ENCODE measurements around the gene SLC6A13. TPM values are rescaled to one million over a fixed set of nuclear protein-coding genes. Genes with fewer than 3 reads are reported as not detected.

The SLC6A13 gene
- total RNA-seq, 1 experiment from 2014 or later = not detected

GRCh38 chr12:172732-173161 is 89.9 kb downstream of the SLC6A13 start:
- in situ Hi-C loops (cut with HindIII; ENCODE audit: low sequenced_read_pairs) = no loop called here
- no peak for DNase-seq (ENCODE audit: low spot score)

DNA sequence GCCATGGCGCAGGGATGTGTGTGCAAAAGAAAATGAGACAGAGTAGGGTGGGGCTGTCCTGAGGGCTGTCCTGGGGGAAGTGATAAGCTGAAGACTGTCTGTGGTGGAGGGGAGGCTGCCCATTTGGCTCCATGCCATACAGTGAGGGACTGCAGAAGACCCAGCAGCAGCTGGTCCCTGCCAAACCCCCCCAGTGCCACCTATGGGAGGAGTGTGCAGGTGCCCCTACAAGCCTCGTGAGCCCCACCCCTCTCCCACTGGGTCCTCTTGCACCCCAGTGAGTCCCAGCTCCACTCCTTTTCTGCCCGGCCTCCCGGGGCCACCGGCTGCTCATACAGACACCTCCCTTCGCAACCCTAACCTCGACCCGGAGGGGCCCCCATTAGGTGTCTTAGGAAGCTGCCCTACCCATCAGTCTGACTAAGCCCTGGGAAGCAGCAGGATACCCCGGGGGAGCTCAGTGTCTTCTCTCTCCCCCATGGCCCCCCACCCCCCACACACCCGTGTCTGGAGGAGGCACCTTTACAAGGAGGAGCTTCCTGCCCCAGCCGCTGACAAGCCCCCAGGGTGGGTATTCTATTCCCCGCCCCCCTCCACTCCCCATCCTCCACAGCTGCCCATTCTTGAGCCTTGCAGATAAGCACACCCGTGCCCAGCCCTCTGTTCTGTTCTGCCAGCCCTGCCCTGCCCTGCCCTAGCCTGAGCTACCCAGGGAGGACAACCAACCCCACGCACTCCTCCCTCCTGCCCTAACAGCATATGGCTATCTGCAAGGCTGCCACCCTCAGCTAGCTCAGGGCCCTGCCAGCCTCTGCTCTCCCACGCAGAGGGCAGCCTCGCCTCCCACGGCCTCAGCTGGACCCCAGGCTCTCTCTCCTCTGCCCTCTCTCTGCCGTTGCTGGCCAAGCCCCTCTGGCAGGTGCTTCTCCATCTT is 90.6 kb downstream of the SLC6A13 start:
- DNase-seq (ENCODE audit: low spot score) = no peak
- in situ Hi-C loops (cut with HindIII; ENCODE audit: low sequenced_read_pairs) = no loop called here

DNA sequence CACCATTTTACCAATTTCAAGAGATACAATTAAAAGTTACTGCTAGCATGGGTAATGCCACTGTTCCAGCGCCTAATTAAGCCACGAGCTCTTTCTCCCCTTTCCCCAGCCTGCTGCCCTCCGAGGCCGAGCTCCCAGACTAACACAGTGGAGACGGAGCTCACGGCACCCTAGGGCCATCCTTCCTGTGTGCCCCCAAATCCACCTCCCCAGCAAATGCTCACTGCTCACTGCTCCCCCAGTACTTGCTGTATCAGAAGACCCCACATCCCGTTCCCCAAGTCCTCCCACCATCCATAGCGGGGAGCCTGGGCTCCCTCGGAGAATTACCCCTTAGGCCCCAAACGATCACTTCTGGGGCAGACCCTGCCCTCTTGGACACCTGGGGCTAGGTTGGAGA is 91.4 kb downstream of the SLC6A13 start:
- in situ Hi-C loops (cut with HindIII; ENCODE audit: low sequenced_read_pairs) = no loop called here
- DNase-seq (ENCODE audit: low spot score) = no peak

Other genes with a start within 250 kb of the SLC6A13 start
- gene IQSEC3, start 196.1 kb downstream of the SLC6A13 start, total RNA-seq (2014; rRNA removed; shearing (Covaris generic)) = not detected in 2 replicates
- not detected in 2 replicates for gene SLC6A12, start 48.7 kb downstream of the SLC6A13 start, total RNA-seq (2014; rRNA removed; shearing (Covaris generic))
- gene KDM5A, start 126.5 kb upstream of the SLC6A13 start, total RNA-seq (2014; rRNA removed; shearing (Covaris generic)) = 18.6 and 23.0 TPM in 2 replicates
- gene CCDC77, start 138.8 kb upstream of the SLC6A13 start, total RNA-seq (2014; rRNA removed; shearing (Covaris generic)) = 16.9 and 24.5 TPM in 2 replicates
- 2.3 and 2.6 TPM in 2 replicates for gene B4GALNT3, start 197.1 kb upstream of the SLC6A13 start, total RNA-seq (2014; rRNA removed; shearing (Covaris generic))

All from G401 (cell line).